Activated CD4-positive, alpha-beta T cell treated with anti-CD3 and anti-CD28 coated beads, Interleukin-2, amount 10 ng/mL, durations not matched to agents 24 days and 14 days (primary cell): Measurements from ENCODE around the gene SKIL. TPM values are rescaled to one million over a fixed set of nuclear protein-coding genes. Genes with fewer than 3 reads are reported as not detected.
"Not testable (repeated sequence)": the region's sequence is repeated elsewhere in the genome, so short reads cannot be mapped to it uniquely, and the experiment has no call there.

Source experiments
- DNase-seq: peaks from one replicate; pipeline ENCODE4 v3.0.0; 2022
- H3K27ac Mint-ChIP-seq: one replicate; pipeline ENCODE4 v1.8.0; 2022; ENCODE audit warnings: mild to moderate bottlenecking, mixed read lengths
- H3K27me3 Mint-ChIP-seq: one replicate; pipeline ENCODE4 v1.8.0; 2022; ENCODE audit warnings: mixed read lengths
- H3K36me3 Mint-ChIP-seq: one replicate; pipeline ENCODE4 v1.8.0; 2022; ENCODE audit warnings: low read depth, mild to moderate bottlenecking, mixed read lengths
- H3K4me1 Mint-ChIP-seq: one replicate; pipeline ENCODE4 v1.8.0; 2021; ENCODE audit warnings: mixed read lengths
- H3K4me3 Mint-ChIP-seq: one replicate; pipeline ENCODE4 v1.8.0; 2022; ENCODE audit warnings: mild to moderate bottlenecking, moderate library complexity, mixed read lengths
- H3K9me3 Mint-ChIP-seq: one replicate; pipeline ENCODE4 v1.8.0; 2021; ENCODE audit warnings: mixed read lengths
- intact Hi-C: fragments of 100-400 bp; cut with micrococcal nuclease; formaldehyde crosslinking; loops from one replicate; pipeline ENCODE4 v1.15.1; 2023
- total RNA-seq: library from RNA; stranded (reverse); gene quantifications from 2 replicates; pipeline ENCODE4 v1.2.3, GENCODE V29; 2022

The SKIL gene, protein sequence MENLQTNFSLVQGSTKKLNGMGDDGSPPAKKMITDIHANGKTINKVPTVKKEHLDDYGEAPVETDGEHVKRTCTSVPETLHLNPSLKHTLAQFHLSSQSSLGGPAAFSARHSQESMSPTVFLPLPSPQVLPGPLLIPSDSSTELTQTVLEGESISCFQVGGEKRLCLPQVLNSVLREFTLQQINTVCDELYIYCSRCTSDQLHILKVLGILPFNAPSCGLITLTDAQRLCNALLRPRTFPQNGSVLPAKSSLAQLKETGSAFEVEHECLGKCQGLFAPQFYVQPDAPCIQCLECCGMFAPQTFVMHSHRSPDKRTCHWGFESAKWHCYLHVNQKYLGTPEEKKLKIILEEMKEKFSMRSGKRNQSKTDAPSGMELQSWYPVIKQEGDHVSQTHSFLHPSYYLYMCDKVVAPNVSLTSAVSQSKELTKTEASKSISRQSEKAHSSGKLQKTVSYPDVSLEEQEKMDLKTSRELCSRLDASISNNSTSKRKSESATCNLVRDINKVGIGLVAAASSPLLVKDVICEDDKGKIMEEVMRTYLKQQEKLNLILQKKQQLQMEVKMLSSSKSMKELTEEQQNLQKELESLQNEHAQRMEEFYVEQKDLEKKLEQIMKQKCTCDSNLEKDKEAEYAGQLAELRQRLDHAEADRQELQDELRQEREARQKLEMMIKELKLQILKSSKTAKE
- total RNA-seq = 23.3 TPM in 2 replicates

DNA sequence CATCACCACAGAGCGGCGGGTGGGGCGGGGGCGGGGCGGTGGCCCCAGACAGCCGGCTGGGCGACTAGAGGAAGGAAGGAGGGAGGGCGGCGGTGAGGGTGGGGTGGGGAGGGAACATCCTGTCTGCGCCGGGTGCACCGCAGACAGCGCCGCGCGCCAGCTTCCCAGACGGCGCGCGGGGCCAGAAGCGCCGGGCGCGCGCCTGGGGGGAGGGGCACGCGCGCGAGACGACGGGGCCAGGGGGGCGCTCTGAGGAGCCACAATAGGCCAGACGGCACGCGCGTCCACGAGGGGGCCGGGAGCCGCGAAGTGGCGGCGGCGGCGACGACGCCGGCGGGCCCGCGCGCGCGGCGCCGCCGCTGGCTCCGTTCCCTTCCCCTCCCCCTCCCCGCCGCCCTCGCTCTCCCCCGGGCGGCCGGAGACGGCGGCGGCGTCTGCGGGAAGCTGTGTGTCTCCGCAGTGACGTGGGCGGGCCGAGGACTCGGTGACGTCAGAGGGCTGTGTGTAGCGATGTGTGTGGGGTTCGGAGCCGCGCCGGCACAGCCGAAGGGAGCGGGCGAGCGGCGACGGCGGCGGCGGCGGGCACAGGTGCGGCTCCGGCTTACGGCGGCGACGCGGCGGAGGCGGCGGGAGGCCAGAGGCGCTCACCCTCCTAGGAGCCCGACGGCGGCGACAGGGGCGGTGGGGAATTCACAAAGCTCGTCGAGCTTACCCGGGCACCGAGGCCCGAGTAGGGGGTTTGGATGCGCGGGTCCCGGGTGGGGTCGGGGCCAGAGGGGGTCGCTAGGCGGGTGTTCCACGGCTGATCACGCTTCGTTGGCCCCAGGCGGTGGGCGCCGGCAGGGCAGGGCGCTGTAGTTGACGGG, at the start of gene SKIL:
Gene SKIL (plus strand): TSS at position 540 of the 866 bp plus-strand sequence. CDS start 2,617 bp downstream, outside the sequence.
- intact Hi-C loops = loop anchor here (1.0 to 5.0 kb wide), 7 partner anchors 80 to 593 kb away; partner anchors contain the start of genes LRRC34, LRRIQ4, PHC3 and SEC62
- peak; percentile 98 for DNase-seq
- H3K4me1 Mint-ChIP-seq = peaks cover 27% of the 10 kb centered on the region
- peaks cover 32% of the 10 kb centered on the region for H3K36me3 Mint-ChIP-seq
- peak within 1 kb of the TSS; percentile 95 for H3K27ac Mint-ChIP-seq
- H3K4me3 Mint-ChIP-seq = peak within 1 kb of the TSS; percentile 79
- H3K9me3 Mint-ChIP-seq = no peaks in the 10 kb centered on the region
- H3K27me3 Mint-ChIP-seq = peaks cover 7% of the 10 kb centered on the region

DNA sequence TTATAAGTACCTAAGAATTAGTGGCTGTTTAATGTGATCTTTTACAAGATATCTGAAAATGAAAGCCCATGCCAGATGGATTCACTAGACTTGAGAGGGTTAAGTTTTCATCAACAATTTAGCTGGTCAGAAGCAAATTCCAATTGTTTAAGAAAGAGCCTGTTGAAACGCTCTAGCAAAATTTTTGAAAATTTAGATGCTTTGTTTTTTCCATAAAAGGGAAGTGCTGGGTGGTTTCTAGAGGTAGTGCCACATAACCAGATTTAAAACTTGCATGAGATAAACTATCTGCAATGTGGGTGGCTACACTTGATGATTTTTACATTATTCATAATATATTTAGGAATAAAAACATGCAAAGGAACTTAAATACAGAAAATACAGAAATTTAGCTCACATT, 48.5 kb upstream of the SKIL start:
- no peaks in the 10 kb centered on the region for H3K27me3 Mint-ChIP-seq
- no peaks in the 10 kb centered on the region for H3K9me3 Mint-ChIP-seq
- no peak overlapping the region for H3K27ac Mint-ChIP-seq
- intact Hi-C loops = no loop called here
- H3K36me3 Mint-ChIP-seq = peaks cover 2% of the 10 kb centered on the region
- H3K4me3 Mint-ChIP-seq = no peak overlapping the region
- no peaks in the 10 kb centered on the region for H3K4me1 Mint-ChIP-seq
- DNase-seq = no peak

DNA sequence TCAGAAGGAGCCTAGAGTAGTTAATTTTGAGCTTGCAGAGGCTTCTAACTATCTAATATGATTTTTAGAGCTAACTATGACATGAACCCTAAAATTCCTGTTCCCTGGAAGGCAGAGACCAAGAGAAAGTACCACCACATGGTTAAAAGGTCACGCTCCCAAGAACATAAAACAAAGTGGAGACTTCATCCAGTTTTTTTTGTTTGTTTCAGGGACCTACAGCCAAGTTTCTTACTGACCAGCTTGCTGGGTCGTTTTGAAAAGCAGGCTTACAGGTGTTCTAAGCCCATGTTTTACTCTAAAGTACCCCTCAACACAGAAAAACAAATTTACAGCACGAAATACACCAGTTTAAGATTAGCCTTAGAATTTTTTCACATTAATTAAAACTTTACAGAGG, 39.6 kb upstream of the SKIL start:
- no peak overlapping the region for H3K4me3 Mint-ChIP-seq
- no peaks in the 10 kb centered on the region for H3K9me3 Mint-ChIP-seq
- H3K27me3 Mint-ChIP-seq = peaks cover 7% of the 10 kb centered on the region
- no peaks in the 10 kb centered on the region for H3K36me3 Mint-ChIP-seq
- H3K4me1 Mint-ChIP-seq = no peaks in the 10 kb centered on the region
- intact Hi-C loops = no loop called here
- no peak overlapping the region for H3K27ac Mint-ChIP-seq
- DNase-seq = no peak

DNA sequence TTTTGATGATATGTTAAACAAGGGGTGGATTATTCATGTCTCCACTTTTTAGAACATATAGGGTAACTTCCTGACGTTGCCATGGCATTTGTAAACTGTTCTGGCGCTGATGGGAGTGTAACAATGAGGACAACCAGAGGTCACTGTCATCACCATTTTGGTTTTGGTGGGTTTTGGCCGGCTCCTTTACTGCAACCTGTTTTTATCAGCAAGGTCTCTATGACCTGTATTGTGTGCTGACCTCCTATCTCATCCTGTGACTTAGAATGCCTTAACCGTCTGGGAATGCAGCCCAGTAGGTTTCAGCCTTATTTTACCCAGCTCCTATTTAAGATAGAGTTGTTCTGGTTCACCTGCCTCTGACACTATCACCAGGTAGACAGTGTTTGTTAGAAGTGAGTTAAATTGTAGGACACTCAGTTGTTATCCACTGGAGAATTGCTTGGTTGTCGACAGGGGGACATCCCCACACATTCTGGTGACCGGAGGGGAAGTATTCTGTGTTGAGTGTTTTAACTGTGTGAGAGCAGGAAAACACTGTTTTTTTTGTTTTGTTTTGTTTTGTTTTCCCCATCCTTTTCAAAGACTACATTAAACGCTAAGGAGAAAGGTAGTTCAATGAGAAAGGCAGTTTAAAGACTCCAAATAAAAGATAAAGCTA, 36.9 kb upstream of the SKIL start:
- intact Hi-C loops = no loop called here

DNA sequence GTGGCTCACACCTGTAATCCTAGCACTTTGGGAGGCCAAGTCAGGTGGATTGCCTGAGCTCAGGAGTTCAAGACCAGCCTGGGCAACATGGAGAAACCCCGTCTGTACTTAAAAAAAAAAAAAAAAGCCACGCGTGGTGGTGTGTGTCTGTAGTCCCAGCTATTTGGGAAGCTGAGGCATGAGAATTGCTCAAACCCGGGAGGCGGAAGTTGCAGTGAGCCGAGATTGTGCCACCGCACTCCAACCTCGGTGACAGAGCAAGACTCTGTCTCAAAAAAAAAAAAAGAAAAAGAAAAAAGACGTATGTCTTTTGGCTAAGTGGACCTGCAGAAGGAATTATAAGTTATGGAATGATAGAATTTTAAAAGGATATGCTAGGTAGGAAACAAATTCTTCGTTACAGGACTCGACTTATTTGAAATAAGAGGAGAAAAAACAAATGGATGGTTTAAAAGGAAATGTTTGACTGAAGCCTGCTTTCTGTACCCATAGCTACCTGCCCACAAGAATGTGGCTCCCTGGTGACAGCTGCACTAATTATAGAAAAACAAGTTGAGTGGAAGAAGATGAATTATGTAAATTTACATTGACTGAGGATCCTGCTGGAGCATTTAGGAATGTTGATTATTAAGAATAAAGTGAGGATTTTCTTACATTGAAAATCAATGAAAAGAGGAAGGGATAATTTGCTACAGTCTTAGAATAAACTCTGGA, 36.0 kb upstream of the SKIL start:
- intact Hi-C loops = no loop called here
- no peaks in the 10 kb centered on the region for H3K4me1 Mint-ChIP-seq
- H3K9me3 Mint-ChIP-seq = no peaks in the 10 kb centered on the region
- H3K27ac Mint-ChIP-seq = no peak overlapping the region
- DNase-seq = no peak
- no peak overlapping the region for H3K4me3 Mint-ChIP-seq
- no peaks in the 10 kb centered on the region for H3K36me3 Mint-ChIP-seq
- H3K27me3 Mint-ChIP-seq = peaks cover 9% of the 10 kb centered on the region

More for the DNA sequence above, 36.9 kb upstream of the SKIL start:
- Mint-ChIP-seq H3K4me1 (no peaks in the 10 kb centered on the region), H3K27me3 (peaks cover 9% of the 10 kb centered on the region), H3K36me3 (no peaks in the 10 kb centered on the region), H3K9me3 (no peaks in the 10 kb centered on the region), H3K4me3 (no peak overlapping the region), H3K27ac (no peak overlapping the region)
- no peak for DNase-seq

DNA sequence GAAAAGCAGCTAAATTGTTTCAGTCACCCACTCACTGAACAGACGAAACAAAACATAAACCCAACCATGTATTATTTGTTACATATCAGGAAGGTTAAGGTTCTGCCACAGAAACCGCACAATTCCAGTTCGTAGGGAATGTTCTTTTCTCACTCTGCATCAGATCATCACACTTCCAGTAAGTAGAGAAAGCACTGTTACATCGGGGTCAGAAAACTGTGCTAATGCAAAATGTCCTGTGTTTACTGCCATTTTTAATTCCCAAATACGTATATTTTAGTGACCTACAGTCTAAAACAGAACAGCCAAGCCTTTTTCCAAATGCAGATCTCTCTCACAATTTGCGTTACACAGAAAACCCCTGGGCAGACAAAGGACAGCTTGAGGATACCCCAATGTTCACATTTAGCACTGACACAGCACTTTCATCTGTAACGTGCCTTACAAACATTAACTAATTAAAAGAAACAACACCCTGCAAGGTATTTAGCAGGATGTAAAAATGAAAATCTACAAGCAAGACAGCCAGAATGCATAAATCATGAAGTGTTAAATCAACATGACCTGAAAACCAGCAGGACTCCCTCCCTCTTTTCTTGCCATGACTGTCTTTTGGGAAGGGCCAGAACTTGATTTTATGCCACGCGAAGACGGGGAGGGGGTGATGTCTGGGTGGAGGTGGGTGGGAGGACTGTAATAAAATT, 34.8 kb upstream of the SKIL start:
- H3K36me3 Mint-ChIP-seq = no peaks in the 10 kb centered on the region
- no peak for DNase-seq
- H3K4me1 Mint-ChIP-seq = no peaks in the 10 kb centered on the region
- no peak overlapping the region for H3K27ac Mint-ChIP-seq
- no peak overlapping the region for H3K4me3 Mint-ChIP-seq
- no peaks in the 10 kb centered on the region for H3K9me3 Mint-ChIP-seq
- intact Hi-C loops = no loop called here
- H3K27me3 Mint-ChIP-seq = peaks cover 9% of the 10 kb centered on the region

DNA sequence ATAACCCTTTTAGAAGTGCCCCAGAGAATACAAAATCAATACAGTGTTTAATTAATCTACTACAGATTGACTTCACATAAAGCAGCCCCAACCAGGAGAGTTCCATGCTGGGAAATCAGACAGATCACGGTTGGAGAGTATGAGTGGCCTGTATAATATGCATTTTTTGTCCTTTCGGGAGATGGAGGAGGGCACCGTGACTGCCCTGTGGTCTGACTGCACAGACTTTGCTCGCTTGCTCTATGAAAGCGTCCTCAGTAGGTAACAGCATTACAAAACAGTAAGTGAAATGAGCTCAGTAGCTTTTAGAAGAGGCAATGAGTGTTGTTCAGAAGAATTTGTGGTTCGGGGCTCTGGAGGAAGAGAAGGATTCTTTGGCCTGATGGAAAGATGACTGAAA, 34.2 kb upstream of the SKIL start:
- peaks cover 9% of the 10 kb centered on the region for H3K27me3 Mint-ChIP-seq
- intact Hi-C loops = no loop called here
- DNase-seq = no peak
- H3K9me3 Mint-ChIP-seq = no peaks in the 10 kb centered on the region
- H3K36me3 Mint-ChIP-seq = no peaks in the 10 kb centered on the region
- H3K4me1 Mint-ChIP-seq = no peaks in the 10 kb centered on the region
- no peak overlapping the region for H3K4me3 Mint-ChIP-seq
- H3K27ac Mint-ChIP-seq = no peak overlapping the region

DNA sequence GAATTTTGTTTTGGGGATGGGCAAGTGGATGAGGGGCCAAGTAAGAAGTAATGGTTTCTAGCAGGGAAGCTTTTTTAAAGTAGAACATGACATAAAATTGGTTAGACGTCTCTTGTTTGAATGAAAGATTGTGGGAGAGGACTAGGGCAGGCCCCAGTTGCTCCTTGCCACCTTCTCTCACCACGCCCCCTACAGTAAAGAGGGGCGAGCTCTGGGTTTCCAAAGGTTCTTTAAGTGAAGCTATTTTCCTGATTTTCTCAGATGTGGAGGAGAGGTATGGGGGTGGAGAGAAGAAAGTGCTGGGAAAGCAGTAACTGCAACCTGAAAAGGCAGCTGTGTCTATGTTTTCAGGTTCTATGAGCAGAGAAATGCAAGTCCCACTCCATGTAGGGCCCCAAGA, 32.6 kb upstream of the SKIL start:
- Mint-ChIP-seq H3K27me3 (peaks cover 9% of the 10 kb centered on the region), H3K27ac (no peak overlapping the region), H3K4me3 (no peak overlapping the region), H3K9me3 (no peaks in the 10 kb centered on the region), H3K4me1 (no peaks in the 10 kb centered on the region), H3K36me3 (no peaks in the 10 kb centered on the region)
- no peak for DNase-seq
- intact Hi-C loops = no loop called here

DNA sequence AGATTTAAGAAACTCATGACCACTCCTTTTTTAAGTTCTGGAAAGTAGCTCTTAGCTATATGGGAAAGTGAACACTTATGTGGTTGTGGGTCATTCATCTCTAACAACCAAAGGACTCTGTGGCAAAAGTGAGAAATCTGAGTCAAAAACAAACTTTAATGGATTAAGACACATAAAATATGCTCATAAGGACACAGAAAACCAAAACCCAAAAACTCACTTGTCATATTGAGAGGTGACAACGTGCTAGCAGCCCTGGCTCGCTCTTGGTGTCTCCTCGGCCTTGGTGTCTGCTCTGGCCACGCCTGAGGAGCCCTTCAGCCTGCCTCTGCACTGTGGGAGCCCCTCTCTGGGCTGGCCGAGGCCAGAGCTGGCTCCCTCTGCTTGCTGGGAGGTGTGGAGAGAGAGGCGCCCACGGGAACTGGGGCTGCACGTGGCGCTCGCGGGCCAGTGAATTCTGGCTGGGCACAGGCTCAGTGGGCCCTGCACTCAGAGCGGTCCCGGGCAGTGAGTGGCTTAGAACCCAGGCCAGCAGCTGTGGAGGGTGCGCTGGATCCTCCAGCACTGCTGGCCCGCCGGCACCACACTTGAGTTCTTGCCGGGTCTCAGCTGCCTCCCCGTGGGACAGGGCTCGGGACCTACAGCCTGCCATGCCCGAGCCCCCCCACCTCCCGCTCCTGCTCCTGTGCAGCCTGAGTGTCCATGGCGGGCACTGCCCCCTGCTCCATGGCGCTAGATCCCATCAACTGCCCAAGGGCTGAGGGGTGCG, 30.3 kb upstream of the SKIL start:
- H3K27ac Mint-ChIP-seq = no peak overlapping the region

DNA sequence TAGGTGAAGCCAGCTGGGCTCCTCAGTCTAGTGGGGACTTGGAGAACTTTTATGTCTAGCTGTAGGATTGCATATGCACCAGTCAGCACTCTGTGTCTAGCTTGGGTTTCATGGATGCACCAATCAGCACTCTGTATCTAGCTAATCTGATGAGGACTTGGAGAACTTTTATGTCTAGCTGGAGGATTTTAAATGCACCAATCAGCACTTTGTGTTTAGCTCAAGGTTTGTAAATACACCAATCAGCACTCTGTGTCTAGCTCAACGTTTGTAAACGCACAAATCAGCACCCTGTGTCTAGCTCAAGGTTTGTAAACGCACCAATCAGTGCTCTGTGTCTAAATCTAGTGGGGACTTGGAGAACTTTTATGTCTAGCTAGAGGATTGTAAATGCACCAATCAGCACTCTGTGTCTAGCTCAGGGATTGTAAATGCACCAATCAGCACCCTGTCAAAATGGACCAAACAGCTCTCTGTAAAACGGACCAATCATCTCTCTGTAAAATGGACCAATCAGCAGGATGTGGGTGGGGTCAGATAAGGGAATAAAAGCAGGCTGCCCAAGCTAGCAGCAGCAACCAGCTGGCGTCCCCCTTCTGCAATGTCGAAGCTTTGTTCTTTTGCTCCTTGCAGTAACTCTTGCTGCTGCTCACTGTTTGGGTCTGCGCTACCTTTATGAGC, 29.5 kb upstream of the SKIL start:
- DNase-seq, H3K4me3 Mint-ChIP-seq, intact Hi-C loops, H3K27ac Mint-ChIP-seq, H3K4me1 Mint-ChIP-seq, H3K27me3 Mint-ChIP-seq, H3K36me3 Mint-ChIP-seq, H3K9me3 Mint-ChIP-seq: not testable (repeated sequence)

More for the DNA sequence above, 30.3 kb upstream of the SKIL start:
- Mint-ChIP-seq H3K4me3 (no peak overlapping the region), H3K27me3 (peaks cover 8% of the 10 kb centered on the region), H3K4me1 (no peaks in the 10 kb centered on the region), H3K36me3 (no peaks in the 10 kb centered on the region), H3K9me3 (no peaks in the 10 kb centered on the region)
- intact Hi-C loops = no loop called here
- no peak for DNase-seq

DNA sequence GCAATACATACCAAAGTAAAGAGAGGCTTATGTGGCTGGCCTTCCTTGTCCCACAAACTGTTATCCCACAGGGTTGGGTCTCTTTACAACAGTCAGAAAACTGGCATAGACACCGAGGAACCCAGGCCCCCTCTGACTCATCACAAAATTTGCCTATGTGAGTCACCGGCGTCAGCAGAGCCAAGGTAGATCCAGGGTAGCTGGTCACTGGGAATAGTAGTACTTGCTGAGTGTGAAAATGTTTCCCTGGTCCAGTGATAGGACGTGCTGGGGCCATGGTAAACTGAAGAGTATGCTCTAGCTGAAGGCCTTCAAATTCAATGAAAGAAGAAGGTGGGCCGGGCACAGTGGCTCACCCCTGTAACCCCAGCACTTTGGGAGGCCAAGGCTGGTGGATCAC, 27.1 kb upstream of the SKIL start:
- Mint-ChIP-seq H3K4me1 (no peaks in the 10 kb centered on the region), H3K27me3 (peaks cover 2% of the 10 kb centered on the region), H3K36me3 (no peaks in the 10 kb centered on the region), H3K9me3 (no peaks in the 10 kb centered on the region), H3K4me3 (no peak overlapping the region), H3K27ac (no peak overlapping the region)
- DNase-seq = no peak
- intact Hi-C loops = no loop called here
